Measurements from ENCODE around the gene SSR4.
"Not testable (repeated sequence)": the region's sequence is repeated elsewhere in the genome, so short reads cannot be mapped to it uniquely, and the experiment has no call there.

SSR4 gene

DNA sequence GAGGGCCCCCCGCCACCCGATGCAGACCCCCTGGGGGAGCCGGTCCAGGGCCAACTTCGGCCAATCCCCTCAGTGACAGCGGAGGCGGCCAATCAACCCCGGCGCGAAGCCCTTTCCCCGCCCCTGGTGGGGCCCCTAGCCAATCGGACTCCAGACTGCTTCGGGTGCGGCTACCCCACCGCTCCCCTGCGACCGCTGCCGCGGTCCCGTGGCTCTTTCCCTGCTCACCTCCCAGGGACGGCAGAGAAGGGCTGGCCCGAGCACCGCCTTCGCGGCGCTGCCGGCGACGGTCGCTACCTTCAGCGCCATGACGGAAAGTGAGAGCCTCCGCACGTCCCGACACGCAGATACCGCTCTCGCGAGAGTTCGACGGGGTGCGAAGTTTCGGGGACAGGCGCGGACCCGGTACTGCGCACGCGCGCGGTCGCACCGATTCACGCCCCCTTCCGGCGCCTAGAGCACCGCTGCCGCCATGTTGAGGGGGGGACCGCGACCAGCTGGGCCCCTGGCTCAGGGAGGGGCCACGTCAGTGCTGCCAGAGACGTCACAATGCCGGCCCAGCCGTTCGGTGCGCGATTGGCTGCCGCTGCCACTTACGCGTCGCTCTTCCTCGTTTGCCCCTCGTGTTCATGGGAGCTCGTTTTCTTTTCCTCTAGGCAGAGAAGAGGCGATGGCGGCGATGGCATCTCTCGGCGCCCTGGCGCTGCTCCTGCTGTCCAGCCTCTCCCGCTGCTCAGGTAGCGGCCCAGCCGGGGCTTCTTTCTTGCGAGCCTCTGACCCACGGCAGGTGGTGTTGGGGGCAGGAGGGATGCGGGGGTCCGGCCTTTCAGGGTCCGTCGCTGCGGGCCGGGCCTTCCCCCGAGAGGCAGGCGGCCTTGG, at the start of gene SSR4, which contains the start of gene IDH3G:
SSR4 (plus strand) TSS at position 651 of the 879 bp plus-strand sequence; CDS start at position 671, 20 bp downstream.
IDH3G (minus strand) TSS at position 358 of the 879 bp plus-strand sequence; CDS start at position 309, 49 bp downstream.
- peak; percentile 89 for DNase-seq

GRCh38 chrX:153745067-153745433, 49.4 kb upstream of the SSR4 start:
- DNase-seq, result not testable (repeated sequence)

- no peak for DNase-seq
These were observed 48.1 kb upstream of the SSR4 start for GRCh38 chrX:153746359-153746758.

DNA sequence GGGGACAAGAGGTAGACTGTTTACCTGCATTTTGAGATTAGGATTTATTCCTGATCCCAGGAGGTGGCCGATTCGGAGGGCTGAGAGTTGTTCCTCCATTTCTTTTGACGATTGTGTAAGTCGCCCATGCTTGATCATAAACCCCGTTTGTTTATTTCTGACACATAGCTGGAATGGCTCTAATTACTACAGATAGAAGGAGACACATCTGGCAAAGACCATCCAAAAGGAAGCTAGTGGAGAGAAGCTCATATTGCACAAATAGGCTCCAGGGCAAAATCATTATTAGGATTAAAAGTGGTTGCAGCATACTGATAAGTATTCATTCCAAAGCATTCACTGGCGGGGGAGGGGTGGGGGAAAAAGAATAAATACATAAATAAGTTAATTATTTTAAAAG, 47.5 kb upstream of the SSR4 start:
- DNase-seq, result not testable (repeated sequence)

- not testable (repeated sequence) for DNase-seq
These were observed 45.5 kb upstream of the SSR4 start for GRCh38 chrX:153749017-153749416.

- no peak for DNase-seq
These were observed 44.2 kb upstream of the SSR4 start for GRCh38 chrX:153750127-153750774.

- DNase-seq, result no peak
These were observed 39.3 kb upstream of the SSR4 start for GRCh38 chrX:153755136-153755535.

DNA sequence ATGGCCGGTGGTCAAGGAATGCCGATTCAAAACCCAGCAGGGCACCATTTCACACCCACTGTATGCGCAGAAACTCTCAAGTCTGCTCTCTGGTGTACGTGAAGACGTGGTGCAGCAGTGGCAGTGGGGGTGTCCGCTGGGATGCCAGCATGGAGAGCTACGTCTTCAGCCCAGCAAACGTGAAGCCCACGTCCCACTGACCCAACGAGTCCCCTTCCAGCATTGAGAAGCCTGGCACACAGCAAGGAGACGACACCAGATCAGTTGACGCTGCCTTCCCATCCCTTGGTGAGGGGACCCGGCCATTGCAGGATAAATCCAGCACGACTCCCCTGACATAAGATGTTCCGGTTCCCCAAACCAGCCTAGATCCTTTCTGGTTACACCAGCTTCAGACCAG, 32.6 kb upstream of the SSR4 start:
- no peak for DNase-seq

DNA sequence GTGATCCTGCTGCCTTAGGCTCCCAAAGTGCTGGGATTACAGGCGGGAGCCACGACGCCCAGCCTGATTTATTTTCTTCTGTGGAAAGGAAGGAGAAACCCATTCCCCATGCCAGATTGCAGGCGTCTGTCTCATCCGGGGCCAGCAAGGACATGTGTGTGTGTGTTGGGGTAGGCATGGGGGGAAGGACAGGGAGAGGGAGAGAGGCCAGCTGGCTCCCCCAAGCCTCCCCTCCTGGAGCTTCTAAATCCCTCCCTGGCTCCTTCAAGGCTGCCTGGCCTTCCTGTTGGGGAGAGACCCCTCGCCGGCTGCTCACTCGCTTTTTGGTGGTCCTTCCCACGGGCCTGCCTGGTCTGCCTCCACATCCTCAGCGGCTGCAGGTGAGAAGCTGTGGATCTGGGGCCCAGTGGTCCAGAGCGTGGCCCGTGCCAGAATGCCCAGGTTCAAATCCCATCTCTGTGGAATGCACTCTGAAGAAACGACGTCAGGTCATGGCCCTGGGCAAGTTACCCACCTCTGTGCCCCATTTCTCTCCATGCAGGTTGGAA, 31.8 kb upstream of the SSR4 start:
- no peak for DNase-seq

DNA sequence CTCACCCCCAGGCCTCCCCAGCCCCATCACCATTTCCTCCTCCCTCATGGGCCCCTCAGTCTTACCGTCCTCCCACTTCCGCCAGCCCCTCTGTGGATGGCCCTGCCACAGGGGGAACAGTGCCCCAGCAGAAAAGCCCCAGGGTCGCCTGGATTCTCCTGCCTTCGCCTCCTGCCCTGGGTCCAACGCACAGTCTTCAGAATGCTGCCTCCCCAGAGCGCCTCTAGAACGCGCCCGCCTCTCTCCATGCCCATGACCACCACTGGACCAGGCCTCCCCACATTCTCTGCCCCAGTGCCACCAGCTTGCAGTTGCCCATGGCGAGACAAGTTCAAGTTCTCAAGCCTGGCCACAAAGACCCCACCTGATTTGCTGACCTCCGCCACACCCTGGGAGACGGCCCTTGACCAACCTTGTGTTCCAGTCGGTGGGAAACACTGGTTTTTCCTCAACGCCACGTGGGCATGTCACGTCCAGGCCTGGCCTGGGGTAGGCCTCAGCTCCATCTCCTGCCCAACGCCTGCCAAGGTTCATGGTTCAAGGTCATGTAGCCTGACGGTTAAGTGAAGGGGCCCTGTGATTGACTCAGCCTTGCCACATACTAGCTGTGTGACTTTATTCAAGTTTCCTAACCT, 31.1 kb upstream of the SSR4 start:
- no peak for DNase-seq

DNA sequence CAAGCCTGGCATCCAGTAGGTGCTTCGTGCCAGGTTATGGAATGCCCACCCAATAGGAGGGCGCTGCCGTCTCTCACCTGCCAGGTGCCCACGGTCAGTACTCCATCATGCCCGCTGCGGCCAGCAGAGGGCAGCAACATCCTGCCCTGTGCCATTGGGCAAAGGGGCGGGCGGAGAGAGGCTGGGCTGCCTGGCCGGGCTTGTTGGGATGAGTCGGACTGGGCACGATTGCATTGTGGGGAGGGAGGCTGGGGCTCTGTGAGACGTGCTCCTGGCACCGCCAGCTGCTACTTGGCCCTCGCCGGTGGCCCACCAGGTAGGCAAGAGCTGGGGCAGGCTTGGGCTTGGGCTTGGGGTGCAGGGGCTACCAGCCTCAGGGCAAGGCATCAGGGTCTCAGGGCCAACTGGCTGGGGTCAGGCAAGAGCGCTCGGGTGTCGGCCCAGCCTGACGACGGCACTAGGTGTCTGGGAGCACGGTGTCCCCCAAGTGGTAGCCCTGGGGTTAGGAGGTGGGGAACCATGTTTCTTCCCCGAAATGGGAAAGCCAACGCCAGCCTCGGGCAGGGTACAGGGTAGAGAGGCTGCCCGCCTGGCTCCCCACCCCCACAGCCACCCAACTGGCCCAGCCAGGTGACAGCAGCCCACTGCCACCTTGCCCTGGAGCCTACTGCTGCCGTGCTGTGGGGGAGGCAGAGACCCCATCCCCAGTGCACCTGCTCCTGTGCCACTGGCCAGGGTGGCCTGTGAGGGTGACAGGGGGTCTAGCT, 30.3 kb upstream of the SSR4 start, which contains the start of gene PLXNB3:
PLXNB3 (plus strand) TSS at position 261 of the 767 bp plus-strand sequence. CDS start 1,287 bp downstream, outside the sequence.
- peak; percentile 68 for DNase-seq

DNA sequence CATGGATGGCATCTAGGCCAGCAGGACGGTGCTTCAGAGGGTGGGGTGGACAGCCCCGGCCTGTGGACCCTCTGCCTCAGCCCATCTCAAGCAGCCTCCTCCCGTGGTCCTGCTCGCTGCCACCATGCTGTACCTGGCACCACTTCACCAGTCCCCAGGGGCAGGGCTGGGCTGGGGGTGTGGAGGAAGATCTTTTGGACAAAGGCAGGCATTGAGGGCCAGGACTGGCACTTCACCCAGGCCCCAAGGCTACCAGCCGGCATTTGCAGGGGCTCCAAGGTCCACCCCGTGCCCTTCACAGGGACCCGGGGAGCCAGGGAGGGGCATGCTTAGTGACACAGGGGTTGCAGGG, 29.7 kb upstream of the SSR4 start:
- DNase-seq, result no peak

DNA sequence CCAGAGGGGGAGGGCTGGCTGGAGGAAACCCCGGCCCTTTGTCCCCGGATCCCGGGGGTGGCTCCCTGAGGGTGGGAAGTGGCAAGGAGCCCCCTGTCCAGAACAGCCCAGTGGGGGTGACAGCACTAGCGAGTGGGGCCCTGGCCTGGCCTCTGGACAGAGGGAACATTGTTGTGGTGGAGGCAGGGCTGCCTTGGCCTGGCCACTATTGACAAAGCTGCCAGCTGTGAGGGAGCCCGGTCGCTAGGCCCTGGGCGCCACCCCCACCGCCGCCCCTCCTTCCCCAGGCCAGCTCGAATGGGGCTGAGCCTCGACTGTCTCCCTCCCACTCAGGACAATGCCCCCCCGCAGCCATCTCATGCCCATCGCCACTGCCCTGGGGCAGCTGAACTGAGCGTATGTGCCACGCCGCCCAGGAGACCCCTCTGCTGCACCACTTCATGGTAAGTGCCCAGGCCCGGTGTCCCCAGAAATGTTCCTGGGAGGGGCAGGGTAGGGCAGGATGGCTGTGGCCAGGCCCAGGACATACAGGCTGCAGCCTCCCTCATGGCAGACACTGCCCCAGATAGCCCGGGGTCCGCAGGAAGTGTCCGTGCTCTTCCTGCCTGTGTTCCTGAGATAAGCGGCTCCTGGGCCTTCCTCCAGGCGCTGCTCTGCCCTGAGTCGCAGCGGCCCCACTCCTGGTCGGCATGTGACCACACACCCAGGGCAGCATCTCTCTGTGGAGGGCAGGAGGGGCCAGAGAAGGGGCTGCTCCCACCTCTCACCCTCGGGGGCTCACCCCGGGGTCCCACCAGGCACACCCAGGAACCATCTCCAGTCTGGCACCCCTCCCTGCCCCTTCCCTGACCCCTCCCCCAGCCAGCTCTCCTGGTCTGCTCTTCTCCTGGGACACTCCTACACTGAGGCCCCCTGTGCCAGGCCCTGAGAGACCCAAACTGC, 29.1 kb upstream of the SSR4 start:
- DNase-seq, result no peak

DNA sequence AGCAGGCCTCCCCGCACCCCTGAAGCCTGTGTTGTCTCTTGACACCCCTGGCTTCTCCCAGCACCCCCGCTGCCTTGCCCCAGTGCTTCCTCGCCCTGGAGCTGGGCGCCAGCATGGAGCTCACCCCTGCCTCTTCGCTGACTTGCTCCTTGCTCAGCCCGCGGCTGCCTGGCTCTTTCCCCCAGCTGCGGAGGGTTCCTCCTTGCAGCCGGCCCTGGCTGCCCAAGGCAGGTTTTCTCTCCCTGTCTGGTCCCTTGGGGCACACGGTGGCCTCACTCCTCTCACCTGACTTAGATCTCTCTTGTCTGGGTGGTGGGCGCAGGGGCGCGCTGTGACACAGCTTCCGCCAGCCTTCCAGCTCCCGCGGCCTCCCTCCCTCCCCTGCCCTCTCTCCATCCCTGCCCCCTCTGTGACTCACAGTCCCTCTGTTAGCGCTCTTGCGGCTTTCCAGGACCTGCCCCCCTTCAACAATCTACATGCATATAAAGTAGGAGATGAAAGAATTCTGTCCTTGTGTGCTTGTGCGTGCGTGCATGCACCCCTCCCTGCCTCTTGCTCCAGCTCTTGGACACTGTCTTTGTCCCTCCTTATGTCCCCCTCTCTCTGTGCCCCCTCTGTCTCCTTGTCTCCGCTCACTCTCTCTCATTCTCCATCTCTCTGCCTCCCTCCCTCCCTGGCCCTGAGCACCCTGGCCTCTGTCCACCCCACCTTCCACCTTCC, 28.2 kb upstream of the SSR4 start:
- no peak for DNase-seq

GRCh38 chrX:153766871-153767673, 27.4 kb upstream of the SSR4 start:
- DNase-seq, result no peak

DNA sequence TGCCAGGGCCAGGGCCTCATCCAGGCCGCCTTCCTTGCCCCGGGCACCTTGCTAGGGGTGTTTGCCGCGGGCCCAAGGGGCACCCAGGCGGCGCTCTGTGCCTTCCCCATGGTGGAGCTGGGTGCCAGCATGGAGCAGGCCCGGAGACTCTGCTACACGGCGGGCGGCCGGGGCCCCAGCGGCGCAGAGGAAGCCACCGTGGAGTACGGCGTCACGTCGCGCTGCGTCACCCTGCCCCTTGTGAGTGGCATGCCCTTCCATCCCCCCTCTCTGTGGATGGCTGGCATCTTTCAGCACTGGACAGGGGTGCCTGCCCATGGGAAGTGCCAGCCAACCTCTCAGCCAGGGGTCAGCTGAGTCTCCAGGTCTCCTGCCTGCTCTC, 26.8 kb upstream of the SSR4 start:
- DNase-seq, result no peak

DNA sequence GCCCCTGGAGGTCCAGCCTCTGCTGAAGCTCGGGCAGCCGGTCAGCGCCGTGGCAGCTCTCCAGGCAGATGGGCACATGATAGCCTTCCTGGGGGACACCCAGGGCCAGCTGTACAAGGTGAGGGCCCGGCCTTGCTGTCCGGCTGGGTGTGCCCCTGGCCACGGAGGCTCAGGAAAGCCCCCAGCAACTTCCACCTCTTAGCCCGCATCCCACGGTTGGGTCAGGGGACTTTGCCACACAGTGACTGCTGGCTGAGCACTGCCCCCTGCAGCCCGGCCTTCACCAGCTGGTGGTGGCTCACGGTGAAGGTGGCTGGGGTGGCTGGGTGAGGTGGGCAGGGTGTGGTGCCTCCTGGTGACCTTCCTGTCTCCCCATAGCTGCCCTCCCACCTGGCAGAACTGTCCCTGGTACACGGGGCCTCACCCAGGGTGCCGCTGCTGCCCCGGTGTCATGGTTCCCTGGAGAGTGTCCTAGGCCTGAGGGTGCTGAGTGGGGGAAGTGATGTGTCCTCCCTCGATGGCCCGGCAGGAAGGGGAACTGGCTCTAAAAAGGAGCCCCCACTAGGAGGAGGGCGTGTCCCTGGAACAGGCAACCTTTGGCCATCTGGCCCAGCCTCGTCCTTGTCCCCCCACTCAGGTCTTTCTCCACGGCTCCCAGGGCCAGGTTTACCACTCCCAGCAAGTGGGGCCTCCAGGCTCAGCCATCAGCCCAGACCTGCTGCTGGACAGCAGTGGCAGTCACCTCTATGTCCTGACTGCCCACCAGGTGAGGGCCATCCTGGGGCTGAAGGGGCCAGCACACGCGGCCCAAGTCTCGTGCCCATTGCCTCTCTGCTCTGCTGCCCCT, 25.9 kb upstream of the SSR4 start:
- DNase-seq, result no peak

DNA sequence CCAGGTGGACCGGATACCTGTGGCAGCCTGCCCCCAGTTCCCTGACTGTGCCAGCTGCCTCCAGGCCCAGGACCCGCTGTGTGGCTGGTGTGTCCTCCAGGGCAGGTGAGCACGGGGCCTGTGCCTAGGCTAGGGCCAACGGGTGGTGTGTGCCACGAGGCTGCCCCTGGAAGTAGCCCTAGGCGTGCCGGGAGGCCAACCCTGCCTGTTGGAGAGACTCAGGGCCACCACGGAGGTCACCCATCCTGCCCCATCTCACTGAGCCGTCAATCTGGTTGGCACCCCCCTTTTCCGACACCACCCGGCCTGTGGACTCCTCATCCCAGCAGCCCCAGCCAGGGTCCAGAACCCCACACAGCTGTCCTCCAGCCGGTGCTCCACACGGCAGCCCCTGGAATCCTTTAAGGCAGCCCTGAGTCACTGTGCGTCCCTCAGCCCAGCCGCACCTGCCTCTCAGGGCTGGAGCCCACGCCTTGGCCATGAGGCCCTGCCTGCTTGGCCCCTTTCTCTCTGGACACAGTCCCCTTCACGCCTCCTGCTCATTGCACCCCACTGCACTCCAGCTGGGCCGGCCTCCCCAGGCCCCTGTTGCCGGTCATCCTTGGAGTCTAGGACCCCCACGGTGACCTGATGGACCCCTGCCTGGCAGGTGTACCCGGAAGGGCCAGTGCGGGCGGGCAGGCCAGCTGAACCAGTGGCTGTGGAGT, 25.2 kb upstream of the SSR4 start:
- DNase-seq, result no peak

All from COR-L47 (cell line).